Fibroblast of skin of right biceps (primary cell): Measurements from ENCODE around the gene RABGAP1.

ENCODE experiments used
- DNase-seq: peaks from one replicate; pipeline ENCODE4 v3.0.0-alpha.2; 2013

The RABGAP1 gene

DNA sequence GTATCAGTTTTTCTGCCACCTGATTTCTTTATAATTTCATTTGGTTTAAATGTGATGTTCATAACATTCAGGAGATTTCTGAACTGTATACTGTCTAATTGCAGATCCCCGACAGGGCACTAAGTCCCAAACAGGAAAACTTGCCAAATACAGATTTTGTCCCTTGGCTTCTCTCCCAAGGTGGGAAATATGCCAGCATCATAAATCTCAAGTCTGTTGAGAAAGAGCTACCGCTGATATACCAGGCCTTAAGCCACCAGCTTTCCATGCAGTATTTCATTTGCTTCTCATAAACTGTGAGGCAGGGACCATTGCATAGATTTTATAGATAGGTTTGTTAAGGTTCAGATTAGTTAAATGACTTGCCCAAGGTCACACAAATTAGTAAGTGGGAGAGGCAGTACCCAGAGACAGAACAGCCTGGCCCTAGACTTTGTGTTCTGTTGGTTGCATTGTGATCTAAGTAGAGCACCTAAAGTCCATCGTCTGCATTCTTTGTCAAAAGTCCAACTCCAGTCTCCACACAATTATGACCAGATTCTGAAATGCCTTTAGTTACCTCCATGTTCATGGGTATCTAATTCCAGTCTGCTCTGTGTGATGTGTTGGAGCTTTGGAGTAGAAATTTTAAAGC lies 108.9 kb downstream of the RABGAP1 start:
- peak; percentile 72 for DNase-seq

DNA sequence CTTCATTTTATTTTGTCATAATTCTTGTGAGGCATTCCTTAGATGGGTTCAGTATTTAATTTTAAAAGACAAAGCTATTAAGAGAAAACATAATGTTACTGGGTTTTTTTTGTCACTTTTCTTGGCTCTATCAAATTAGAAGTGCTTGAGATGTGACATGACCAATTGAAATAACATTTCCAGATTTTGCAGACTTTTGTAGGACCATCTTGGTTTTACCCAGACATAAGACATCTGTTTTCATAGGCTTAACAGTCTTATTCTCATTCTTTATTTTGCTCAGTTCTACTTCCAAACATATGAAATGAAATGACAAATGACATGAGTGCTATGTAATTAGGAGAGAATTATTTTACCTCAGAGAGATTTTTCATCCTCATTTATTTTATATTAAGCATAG lies 112.2 kb downstream of the RABGAP1 start:
- no peak for DNase-seq

DNA sequence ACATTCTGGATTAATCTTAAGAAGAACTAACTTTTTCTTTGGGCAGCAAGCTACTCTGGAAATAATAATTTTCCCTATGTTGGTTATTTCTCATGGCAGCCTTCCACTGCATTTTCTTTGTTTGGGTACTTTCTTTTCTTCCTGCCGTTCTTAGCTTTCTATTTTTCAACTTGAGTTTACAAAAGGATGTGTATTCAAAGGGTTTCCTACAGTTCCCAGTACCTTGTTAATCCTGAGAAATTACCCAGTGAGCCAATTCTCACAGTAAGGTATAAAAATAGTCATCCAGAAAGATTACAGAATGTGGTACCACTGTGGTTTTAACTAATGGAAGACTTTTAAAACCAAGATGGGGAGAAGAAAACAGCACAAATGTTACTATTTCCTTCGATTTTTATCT lies 112.9 kb downstream of the RABGAP1 start:
- DNase-seq = no peak

DNA sequence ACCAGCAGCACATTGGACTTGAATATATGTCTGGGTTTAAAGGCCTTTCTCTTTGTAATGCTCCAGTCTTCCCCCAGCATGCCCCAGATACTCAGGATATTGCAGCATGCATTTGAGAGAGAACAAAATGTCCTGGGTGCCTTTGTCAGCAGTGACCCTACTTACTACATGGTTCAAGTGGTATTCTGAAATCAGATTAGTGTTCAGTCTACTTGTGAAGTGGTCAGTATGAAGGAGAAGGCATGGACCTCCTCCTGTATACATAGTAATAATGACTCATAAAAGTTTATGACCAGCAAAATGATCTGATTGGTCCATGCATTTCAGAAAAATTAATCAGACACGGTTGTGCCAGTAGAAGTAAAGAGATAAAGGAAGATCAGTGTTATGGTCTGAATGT lies 118.0 kb downstream of the RABGAP1 start:
- DNase-seq = no peak

DNA sequence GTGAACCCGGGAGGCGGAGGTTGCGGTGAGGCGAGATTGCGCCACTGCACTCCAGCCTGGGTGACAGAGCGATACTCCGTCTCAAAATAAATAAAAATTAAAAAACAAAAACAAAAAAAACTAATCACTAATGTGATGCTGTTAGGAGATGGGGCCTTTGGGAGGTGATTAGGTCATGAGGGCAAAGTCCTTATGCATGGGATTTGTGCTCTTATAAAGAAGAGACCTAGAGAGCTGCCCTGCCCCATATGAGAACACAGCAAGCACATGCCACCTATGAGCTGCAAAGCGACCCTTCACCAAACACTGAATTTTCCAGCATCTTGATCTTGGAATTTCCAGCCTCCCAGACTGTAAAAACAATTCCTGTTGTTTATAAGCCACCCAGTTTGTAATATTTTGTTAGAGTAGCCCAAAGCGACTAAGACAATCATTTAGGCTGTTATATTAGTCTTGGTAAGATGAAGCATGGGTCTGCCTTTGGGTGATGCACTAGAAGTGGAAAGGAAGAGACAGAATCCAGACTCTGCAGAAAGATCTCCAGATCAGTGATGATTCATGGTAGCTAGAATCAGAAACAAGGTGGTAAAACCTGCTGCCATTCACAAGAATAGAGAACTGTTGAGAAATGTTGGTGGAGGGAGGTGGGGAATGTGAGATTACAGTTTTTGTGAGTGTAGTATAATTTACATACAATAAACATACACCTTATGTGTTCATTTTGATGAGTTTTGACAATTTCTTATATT lies 118.8 kb downstream of the RABGAP1 start:
- no peak for DNase-seq

DNA sequence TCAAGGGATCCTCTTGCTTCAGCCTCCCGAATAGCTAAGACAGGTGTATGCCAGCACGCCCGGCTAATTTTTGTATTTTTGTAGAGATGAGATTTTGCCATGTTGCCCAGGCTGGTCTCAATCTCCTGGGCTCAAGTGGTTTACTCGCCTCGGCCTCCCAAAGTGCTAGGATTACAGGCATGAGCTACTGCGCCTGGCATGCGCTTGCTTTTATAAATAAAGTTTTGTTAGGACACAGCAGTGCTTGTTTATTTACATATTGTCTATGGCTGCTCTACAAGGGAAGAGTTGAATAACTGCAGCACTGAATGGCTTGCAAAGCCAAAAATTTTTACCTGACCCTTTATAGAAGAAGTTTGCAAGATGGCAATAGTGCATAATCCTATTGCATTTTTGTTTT lies 120.4 kb downstream of the RABGAP1 start:
- no peak for DNase-seq

DNA sequence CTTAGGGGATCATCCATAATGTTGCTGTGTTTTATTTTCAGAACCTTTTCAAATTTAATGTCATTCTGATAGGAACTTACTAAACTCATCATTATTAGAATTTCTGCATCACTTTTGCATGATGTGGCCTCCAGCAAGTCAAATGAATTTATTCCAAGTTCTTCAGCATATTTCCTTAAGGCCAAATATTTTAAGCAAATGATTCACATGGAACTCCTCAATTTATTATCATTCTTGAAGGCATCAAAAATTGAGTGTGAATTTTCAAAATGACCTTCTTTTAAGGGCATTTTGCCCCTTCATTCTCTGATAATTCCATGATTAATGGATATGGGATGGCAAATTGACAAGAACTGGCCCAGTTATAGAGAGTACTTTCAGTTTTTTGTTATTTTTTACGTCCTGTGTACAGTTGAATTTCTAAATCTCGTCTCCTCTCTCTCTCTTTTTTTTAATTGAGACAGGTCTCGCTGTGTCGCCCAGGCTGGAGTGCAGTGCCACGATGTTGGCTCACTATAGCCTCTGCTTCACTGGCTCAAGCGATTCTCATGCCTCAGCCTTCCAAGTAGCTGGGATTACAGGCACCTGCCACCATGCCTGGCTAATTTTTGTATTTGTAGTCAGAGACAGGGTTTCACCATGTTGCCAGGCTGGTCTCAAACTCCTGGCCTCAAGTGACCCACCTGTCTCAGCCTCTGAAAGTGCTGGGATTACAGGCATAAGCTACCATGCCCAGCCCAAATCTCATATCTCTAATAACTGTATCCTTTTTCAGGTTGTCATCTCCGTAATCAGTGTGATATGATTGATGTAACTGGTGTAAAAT lies 121.7 kb downstream of the RABGAP1 start:
- DNase-seq = peak; percentile 56

DNA sequence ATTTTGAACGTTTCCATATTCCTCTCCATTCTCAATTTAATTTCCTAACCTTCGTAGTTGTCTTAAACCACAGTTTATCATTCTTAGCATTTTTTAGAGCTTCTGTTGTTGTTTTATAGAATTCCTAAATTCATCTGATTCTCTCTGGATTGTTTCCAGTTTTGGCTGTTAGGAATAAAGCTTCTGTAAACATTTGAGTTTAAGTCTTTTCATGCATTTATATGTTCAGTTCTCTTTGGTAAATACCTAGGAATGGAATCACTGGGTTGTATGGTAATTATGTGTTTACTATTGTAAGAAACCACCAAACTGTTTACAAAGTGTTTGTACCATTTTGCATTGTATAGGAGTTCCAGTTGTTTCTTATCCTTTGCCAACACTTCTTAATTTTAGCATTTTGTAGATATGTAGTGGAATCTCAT lies 122.4 kb downstream of the RABGAP1 start:
- DNase-seq = peak; percentile 83

DNA sequence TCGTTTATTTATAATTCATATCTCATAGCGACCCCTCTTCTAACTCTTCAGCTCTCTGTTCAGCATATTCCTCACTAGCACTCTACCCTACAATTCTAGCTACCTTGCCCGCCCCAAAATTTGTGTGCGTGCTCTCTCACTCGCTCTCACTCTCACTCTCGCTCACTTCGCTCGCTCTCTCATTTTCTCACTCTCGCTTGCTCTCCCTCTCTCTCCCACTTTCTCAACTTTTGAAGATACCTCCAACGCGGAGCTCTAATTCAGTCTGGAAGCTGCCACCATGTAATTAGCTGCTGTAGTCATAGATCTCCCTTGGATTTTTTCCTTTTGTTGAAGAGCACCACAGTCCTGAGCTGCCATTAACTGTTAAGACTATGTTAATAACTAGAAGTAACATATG lies 123.1 kb downstream of the RABGAP1 start:
- DNase-seq = no peak

DNA sequence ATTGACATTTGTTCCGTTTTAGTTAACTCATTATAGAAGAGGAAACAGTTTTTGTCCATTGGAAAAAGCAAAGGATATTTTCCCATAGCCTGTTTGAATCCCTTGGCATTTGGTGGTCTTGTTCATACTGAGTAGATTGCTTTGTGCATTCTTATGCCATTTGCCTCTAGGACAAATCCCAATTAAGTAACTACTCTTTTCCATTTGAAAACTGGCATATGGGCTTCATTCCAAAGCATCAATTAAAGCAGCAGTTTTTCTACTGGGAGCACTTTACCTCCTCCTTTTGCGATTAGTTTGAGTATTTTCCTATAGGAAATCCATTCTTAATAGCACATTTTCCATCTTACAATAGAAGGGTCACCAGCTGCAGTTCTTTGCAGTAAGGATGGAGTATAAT lies 123.9 kb downstream of the RABGAP1 start:
- DNase-seq = no peak

DNA sequence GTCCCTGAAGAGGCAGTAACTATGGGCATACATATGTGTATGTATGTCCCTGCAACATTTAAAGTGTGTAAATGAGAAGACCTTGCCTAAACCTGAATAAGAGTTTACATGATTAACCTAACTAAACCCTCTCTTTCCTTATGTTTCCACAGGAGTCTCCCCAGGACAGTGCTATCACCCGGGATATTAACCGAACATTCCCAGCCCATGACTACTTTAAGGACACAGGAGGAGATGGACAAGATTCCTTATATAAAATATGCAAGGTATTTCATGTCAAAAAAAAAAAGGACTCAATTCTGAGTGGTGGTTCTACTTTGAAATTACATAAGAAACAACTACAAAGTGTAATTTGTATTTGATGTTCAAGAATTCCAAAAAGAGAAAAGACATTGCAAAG lies 124.4 kb downstream of the RABGAP1 start:
- peak; percentile 77 for DNase-seq

DNA sequence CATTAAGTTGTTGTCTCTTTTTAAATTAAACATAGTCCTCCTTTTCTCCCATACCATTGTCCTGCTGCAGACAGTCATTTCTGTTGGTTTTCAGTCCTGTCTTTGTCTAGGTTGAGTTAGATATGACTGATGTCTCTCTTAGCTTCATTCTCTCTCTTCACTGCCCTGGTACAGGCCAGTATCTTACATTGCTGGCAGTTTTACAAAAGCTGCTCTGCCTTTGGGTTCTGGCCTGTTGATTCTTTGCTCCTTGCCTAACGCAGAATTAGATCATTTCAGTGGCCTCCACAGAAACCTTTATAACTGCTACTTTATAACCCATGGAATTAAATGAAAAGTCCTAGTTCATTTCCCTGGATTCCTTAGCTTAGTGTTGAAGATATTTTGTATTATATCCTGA lies 126.3 kb downstream of the RABGAP1 start:
- no peak for DNase-seq

DNA sequence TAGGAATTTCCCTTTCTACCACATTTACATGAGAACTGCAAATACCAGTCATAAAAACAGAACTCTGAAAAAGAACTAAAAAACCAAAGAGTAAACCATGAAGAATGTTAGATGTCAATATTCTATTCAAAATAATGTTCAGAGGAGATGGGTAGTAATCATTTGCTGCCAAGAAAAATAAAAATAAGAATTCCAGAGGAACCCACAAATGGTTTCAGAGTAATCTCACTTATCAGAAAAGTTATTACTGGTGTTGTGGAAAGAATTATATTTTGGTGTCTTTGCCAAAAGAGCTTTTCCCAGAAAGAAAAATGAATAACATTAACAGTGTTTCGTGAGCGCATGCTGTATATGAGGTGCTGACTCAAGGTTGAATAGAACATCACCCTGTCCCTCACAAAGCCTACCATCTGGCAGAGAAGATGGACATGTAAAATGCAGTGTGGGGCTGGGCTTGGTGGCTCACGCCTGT lies 128.2 kb downstream of the RABGAP1 start:
- peak; percentile 97 for DNase-seq

DNA sequence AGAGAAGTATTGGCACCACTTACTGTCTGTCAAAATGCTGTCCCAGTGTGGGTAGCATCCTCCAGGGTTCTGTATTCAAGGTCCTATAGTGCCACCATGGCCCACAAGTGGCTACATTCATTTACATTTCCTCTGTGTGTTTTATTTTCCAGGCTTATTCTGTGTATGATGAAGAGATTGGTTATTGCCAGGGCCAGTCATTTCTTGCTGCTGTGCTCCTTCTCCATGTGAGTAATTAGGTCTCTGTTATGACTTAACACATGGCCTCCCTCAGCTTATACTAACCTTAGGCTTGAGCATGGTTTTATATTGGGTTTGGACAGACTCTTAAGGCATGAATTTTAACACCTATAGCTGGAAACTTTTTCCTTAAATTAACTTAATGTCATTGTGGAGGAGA lies 129.4 kb downstream of the RABGAP1 start:
- DNase-seq = no peak

DNA sequence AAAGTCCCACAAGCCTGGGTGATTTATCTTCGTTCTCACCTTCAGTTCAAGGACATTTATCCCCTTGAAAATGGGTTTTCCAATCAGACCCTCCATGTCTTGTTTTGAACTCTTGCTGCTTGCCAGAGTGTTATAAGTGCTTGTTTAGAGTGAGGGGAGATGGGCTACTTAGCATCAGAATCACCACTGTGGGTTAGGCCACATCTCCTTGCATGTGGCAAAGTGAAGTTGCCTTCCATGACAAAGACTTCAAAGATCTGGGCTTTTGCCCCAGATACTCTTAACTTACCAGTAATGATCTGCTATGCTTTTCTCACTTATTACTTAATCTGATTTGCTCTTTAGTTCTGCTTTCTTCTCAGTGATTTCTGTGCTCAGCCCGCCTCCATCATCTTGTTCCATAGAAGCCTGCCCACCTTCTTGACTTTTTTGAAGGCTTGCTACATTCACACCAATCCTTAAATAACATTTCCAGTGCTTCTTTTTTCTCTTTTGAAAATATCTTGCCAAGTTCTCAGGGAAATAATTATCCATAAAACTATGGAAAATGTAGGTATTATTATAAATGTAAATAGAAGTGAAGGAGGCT lies 131.7 kb downstream of the RABGAP1 start:
- no peak for DNase-seq

DNA sequence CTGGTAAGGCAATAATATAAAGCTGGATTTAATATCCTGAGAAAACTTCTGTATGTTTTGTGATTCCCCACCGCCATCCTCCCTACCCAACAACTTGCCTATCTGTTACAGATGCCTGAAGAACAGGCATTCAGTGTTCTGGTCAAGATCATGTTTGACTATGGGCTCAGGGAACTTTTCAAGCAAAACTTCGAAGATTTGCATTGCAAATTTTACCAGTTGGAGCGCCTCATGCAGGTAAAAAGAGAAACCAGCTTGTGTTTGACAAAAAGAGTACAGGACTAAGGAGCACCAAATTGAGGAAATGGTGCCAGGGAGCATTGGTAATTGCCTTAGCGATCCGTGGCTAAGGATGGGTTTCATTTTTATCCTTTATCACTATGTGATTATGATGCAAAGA lies 132.6 kb downstream of the RABGAP1 start:
- no peak for DNase-seq

DNA sequence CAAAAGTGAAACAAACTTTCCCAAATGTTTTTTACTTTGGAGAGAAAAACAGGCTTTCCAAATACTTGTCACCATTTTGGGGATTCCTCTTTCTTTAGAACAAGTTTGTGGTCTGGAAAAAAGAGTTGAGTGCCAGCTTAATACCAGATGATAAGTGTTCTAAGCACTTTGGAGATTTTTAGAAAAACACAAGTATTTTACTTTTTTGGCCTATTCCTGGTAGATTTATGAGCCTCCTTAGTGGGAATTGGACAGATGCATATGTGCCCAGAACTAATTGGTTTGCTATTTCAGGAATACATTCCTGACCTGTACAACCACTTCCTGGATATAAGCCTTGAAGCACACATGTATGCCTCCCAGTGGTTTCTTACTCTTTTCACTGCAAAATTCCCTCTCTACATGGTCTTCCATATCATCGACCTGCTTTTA lies 133.2 kb downstream of the RABGAP1 start:
- DNase-seq = peak; percentile 90

DNA sequence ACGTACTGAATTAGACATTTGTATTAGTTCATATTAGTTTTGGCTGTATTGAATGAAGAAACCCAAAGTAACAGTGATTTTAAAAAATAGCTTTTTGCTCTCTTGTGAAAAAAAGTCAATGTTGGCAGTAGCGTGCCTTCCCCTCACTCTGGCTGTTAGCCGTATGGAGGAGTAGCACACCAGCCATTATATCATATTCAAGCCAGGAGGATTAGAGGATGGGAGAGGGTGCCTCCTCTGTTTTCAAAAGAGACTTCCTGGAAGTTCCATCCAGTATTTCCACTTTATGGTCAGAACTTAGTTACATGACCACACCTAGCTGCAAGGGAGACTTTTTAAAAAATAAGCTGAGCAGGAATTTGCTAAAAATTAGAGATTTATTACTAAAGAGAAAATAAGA lies 133.8 kb downstream of the RABGAP1 start:
- DNase-seq = no peak

DNA sequence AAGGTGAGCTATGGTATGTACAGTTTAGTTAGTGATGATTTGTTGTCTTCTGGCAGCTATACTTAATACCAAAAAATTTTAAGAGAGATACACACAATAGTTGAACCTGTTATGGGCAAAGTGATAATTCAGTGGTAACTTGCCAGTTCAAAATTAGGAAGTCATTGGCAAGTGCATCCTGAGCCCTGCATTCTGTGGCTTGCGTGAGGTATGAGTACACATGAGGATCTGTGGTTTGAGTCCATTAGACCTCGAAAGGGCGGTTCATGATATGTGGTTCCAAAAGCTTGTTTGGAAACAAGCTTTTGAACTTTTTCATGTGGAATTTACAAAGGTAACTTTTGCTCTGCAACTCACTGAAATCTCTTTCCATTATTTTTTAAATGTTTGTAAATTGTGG lies 139.6 kb downstream of the RABGAP1 start:
- DNase-seq = no peak

DNA sequence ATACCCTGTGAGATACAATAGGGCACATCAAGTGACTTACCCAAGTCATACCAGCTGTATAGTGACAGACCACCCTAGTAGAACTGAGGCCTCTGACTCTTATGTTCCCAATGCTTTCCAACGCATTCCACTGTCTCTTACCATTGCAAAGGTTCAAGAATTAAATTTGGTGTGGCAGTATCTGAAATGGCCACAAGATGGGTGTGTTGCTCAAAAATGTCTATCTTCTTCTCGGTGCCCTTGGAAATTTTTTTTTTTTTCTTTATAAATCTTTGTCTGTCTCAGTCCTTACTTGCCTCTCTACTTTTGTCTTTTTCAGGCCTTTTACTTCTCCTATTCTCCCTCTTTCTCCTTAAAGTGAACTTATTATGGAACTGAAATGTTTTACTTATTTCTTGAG lies 141.0 kb downstream of the RABGAP1 start:
- DNase-seq = peak; percentile 60

DNA sequence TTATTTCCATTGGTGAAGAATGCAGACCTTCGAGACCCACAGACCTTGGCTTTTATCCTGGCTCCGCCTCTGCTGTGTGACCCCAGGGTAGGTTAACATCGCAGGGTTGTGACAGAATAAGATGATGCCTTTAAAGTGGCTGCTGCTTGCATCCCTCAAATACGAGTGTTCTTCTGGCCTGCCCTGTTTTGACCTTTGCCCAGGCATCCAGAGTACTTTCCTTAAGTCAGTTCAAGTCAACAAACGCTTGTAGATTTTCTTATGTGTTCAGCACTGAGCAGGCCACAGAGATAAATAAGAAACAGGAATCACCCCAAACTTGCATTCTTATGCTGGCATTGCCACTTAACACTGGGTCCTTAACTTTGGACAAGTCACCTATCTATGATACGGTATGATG lies 142.9 kb downstream of the RABGAP1 start:
- no peak for DNase-seq

DNA sequence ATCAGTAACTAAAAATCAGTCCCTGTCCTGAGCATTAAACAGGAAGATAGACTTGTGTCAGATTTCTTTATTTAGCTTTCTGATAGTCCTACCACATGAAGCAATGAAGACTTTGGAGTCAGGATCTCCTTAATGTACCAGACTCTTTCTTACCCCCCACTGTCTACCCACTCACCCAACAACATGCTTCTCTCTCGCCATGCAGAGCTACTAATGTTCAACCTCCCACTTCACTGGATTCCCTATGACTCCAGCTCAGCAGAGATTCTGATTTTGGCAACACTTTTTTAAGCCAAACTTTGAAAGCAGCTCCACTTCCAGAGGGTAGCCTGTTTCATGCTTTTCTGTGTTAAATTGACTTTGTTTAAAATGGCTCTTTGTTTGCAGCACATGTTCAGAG lies 143.4 kb downstream of the RABGAP1 start:
- no peak for DNase-seq

DNA sequence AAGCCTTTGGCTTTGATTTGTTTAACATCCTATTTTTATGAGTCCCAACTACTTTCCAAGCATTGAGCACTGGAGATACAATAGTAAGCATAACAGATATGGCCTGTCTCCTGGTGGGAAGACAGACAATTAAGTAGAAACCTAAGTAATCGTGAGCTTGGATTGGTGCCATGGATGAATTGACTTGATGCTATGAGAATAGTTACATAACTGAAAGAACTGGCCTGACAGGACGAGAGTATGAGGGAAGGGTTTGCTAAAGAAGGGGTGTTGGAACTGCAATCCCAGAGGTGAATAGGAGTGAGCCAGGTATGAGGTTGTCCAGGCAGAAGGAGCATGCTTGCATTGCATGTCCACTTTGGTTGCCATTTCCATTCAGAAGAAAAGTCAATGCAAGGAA lies 145.1 kb downstream of the RABGAP1 start:
- DNase-seq = no peak
